Measurements from ENCODE around the gene NT5DC1. TPM values are rescaled to one million over a fixed set of nuclear protein-coding genes. Genes with fewer than 3 reads are reported as not detected.

NT5DC1 gene
- total RNA-seq, 1 experiment from 2014 or later: 63.7 TPM

DNA sequence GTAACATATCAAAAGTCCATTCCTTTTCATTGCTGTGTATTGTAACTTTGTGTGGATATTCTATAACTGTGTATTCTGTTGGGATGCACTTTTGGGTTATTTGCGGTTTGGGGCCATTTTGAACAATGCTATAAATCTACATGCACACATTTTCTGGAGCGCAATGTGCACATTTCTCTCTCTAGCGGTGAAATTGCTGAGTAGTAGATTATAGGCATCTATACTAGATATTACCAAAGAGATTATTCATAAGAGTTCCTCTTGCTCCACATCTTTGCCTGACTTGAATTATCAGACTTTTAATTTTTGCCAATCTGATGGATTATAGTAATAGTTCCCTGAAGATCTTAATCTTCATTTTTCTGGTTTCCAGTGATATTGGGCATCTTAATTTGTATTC, 21.7 kb upstream of the NT5DC1 start:
- H3K9me2 ChIP-seq (ENCODE audit: insufficient read depth): no peaks in the 10 kb centered on the region
- no peaks in the 10 kb centered on the region for H3K9me3 ChIP-seq (ENCODE audit: control insufficient read depth in 1 of 2, insufficient read depth in 1 of 2, low read depth in 1 of 2, low read length in 2 of 2)
- no peaks in the 10 kb centered on the region for H3K27me3 ChIP-seq (ENCODE audit: insufficient read depth, low read length)
- H3K4me3 ChIP-seq (replicated peaks in 1 of 2; ENCODE audit: low read depth in 1 of 2, low read length in 2 of 2): no peak overlapping the region
- no peak overlapping the region for H3K4me2 ChIP-seq (ENCODE audit: low read length)
- H2AFZ ChIP-seq (ENCODE audit: low read depth, low read length, poor library complexity, severe bottlenecking): no peak overlapping the region
- no peak overlapping the region for H3K27ac ChIP-seq (ENCODE audit: low read depth, low read length)
- no peaks in the 10 kb centered on the region for H3K36me3 ChIP-seq (ENCODE audit: control insufficient read depth in 1 of 2, insufficient read depth in 2 of 2, low read length in 2 of 2)
- TF ChIP-seq, protein P1, sequence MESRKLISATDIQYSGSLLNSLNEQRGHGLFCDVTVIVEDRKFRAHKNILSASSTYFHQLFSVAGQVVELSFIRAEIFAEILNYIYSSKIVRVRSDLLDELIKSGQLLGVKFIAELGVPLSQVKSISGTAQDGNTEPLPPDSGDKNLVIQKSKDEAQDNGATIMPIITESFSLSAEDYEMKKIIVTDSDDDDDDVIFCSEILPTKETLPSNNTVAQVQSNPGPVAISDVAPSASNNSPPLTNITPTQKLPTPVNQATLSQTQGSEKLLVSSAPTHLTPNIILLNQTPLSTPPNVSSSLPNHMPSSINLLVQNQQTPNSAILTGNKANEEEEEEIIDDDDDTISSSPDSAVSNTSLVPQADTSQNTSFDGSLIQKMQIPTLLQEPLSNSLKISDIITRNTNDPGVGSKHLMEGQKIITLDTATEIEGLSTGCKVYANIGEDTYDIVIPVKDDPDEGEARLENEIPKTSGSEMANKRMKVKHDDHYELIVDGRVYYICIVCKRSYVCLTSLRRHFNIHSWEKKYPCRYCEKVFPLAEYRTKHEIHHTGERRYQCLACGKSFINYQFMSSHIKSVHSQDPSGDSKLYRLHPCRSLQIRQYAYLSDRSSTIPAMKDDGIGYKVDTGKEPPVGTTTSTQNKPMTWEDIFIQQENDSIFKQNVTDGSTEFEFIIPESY (IDR thresholded peaks at IDR 0.05; ENCODE audit: extremely low read depth, insufficient replicate concordance, low read length): no peak
- TF ChIP-seq, protein P2, sequence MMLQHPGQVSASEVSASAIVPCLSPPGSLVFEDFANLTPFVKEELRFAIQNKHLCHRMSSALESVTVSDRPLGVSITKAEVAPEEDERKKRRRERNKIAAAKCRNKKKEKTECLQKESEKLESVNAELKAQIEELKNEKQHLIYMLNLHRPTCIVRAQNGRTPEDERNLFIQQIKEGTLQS (IDR thresholded peaks at IDR 0.05): no peak
- no peak for TF ChIP-seq ZFX (IDR thresholded peaks at IDR 0.05)
- TF ChIP-seq, protein P3, sequence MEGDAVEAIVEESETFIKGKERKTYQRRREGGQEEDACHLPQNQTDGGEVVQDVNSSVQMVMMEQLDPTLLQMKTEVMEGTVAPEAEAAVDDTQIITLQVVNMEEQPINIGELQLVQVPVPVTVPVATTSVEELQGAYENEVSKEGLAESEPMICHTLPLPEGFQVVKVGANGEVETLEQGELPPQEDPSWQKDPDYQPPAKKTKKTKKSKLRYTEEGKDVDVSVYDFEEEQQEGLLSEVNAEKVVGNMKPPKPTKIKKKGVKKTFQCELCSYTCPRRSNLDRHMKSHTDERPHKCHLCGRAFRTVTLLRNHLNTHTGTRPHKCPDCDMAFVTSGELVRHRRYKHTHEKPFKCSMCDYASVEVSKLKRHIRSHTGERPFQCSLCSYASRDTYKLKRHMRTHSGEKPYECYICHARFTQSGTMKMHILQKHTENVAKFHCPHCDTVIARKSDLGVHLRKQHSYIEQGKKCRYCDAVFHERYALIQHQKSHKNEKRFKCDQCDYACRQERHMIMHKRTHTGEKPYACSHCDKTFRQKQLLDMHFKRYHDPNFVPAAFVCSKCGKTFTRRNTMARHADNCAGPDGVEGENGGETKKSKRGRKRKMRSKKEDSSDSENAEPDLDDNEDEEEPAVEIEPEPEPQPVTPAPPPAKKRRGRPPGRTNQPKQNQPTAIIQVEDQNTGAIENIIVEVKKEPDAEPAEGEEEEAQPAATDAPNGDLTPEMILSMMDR (IDR thresholded peaks at IDR 0.05 in 2 of 3, conservative IDR thresholded peaks at IDR 0.05 in 1 of 3; ENCODE audit: borderline replicate concordance in 1 of 3, insufficient read depth in 1 of 3, low read depth in 2 of 3, low read length in 2 of 3): no peak
- TF ChIP-seq JUND (IDR thresholded peaks at IDR 0.05): no peak
- no peak for TF ChIP-seq SIN3A (IDR thresholded peaks at IDR 0.05; ENCODE audit: low read depth)
- TF ChIP-seq POLR2AphosphoS5 (IDR thresholded peaks at IDR 0.05; ENCODE audit: low read depth, low read length): no peak
- TF ChIP-seq SP1 (IDR thresholded peaks at IDR 0.05; ENCODE audit: low read depth): no peak
- TF ChIP-seq ZNF274 (IDR thresholded peaks at IDR 0.05; ENCODE audit: low read depth, low read length): no peak
- TF ChIP-seq EZH2phosphoT487 (IDR thresholded peaks at IDR 0.05; ENCODE audit: borderline replicate concordance): no peak
- TF ChIP-seq POLR2A (IDR thresholded peaks at IDR 0.05; ENCODE audit: borderline replicate concordance, extremely low read depth, insufficient read depth, insufficient read length): no peak
- no peak for TF ChIP-seq SRF (IDR thresholded peaks at IDR 0.05; ENCODE audit: low read depth)
- no peak for TF ChIP-seq FOSL1 (IDR thresholded peaks at IDR 0.05; ENCODE audit: low read depth)
- no peak for TF ChIP-seq CBX3 (IDR thresholded peaks at IDR 0.05; ENCODE audit: low read depth)
- no peak for TF ChIP-seq EGR1 (IDR thresholded peaks at IDR 0.05; ENCODE audit: low read depth)
- ATAC-seq: no peak
- POLR2A ChIA-PET: no interaction called here
- intact Hi-C loops (cut with micrococcal nuclease): no loop called here
- no TSS peak for BruUV-seq (replicated peaks)
- H3K9ac ChIP-seq (ENCODE audit: low read length): no peak overlapping the region
- RAD21 ChIA-PET (ENCODE audit: low non-redundant PET in 1 of 2, low total read pairs in 2 of 2, uncharacterized antibody in 2 of 2, unreplicated experiment in 2 of 2): no interaction called here
- DNase-seq (ENCODE audit: low read depth, low spot score): no peak
- CTCF ChIA-PET: interaction anchor here (0.6 kb wide), 1 partner anchor 18 kb away, joined by 3 read pairs; no protein-coding TSS in a partner anchor
- no peaks in the 10 kb centered on the region for H3K79me2 ChIP-seq (ENCODE audit: insufficient read depth, low read length)
- peaks cover 3 to 10% of the 10 kb centered on the region in 2 experiments for H3K4me1 ChIP-seq (ENCODE audit: control insufficient read depth in 1 of 2, insufficient read depth in 2 of 2, low read length in 2 of 2)
- H4K20me1 ChIP-seq (ENCODE audit: insufficient read depth): no peaks in the 10 kb centered on the region
